ENCODE measurements around the gene THEMIS.
A peak's percentile ranks its signal among the peaks of the same experiment; 100 is the strongest.

DNA sequence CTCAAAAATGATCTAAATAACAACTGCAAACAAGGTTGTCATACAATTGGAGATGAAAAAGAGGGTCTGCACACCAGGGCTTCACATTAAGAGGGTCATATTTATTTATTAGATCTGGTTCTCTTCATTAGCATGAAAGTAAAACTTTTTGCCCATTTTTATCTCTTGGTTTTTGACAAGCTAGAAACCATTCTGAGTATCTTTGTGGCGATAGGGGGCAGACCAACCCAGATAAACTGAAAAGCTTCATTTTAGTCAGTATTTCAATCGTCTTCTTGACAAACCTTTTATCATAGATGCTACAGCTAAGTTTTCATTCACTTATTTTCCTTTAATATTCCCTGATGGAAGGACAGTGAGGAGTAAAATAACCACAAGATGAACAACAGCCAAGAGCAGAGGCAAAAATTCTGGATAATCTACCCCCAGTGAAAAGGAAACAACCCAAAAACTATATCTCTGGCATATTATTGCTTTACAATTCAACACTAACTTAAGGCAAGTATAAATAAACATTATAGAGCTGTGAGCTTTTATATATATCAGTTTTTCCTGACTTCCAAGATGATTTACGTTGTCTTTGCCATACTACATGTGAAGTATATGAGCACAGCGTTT, 45.2 kb downstream of the THEMIS start:
- TF ChIP-seq, protein P1, sequence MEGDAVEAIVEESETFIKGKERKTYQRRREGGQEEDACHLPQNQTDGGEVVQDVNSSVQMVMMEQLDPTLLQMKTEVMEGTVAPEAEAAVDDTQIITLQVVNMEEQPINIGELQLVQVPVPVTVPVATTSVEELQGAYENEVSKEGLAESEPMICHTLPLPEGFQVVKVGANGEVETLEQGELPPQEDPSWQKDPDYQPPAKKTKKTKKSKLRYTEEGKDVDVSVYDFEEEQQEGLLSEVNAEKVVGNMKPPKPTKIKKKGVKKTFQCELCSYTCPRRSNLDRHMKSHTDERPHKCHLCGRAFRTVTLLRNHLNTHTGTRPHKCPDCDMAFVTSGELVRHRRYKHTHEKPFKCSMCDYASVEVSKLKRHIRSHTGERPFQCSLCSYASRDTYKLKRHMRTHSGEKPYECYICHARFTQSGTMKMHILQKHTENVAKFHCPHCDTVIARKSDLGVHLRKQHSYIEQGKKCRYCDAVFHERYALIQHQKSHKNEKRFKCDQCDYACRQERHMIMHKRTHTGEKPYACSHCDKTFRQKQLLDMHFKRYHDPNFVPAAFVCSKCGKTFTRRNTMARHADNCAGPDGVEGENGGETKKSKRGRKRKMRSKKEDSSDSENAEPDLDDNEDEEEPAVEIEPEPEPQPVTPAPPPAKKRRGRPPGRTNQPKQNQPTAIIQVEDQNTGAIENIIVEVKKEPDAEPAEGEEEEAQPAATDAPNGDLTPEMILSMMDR (IDR thresholded peaks at IDR 0.05 in 2 of 3, conservative IDR thresholded peaks at IDR 0.05 in 1 of 3; ENCODE audit: control insufficient read depth in 2 of 3, extremely low read depth in 1 of 3, insufficient read depth in 1 of 3, low read depth in 3 of 3, low read length in 3 of 3) = peak; percentile 29 to 49 (median 35); a peak in 4 of 6 replicates
- TF ChIP-seq, protein P2, sequence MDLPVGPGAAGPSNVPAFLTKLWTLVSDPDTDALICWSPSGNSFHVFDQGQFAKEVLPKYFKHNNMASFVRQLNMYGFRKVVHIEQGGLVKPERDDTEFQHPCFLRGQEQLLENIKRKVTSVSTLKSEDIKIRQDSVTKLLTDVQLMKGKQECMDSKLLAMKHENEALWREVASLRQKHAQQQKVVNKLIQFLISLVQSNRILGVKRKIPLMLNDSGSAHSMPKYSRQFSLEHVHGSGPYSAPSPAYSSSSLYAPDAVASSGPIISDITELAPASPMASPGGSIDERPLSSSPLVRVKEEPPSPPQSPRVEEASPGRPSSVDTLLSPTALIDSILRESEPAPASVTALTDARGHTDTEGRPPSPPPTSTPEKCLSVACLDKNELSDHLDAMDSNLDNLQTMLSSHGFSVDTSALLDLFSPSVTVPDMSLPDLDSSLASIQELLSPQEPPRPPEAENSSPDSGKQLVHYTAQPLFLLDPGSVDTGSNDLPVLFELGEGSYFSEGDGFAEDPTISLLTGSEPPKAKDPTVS (IDR thresholded peaks at IDR 0.05; ENCODE audit: low read depth, low read length) = no peak
- TF ChIP-seq, protein P3, sequence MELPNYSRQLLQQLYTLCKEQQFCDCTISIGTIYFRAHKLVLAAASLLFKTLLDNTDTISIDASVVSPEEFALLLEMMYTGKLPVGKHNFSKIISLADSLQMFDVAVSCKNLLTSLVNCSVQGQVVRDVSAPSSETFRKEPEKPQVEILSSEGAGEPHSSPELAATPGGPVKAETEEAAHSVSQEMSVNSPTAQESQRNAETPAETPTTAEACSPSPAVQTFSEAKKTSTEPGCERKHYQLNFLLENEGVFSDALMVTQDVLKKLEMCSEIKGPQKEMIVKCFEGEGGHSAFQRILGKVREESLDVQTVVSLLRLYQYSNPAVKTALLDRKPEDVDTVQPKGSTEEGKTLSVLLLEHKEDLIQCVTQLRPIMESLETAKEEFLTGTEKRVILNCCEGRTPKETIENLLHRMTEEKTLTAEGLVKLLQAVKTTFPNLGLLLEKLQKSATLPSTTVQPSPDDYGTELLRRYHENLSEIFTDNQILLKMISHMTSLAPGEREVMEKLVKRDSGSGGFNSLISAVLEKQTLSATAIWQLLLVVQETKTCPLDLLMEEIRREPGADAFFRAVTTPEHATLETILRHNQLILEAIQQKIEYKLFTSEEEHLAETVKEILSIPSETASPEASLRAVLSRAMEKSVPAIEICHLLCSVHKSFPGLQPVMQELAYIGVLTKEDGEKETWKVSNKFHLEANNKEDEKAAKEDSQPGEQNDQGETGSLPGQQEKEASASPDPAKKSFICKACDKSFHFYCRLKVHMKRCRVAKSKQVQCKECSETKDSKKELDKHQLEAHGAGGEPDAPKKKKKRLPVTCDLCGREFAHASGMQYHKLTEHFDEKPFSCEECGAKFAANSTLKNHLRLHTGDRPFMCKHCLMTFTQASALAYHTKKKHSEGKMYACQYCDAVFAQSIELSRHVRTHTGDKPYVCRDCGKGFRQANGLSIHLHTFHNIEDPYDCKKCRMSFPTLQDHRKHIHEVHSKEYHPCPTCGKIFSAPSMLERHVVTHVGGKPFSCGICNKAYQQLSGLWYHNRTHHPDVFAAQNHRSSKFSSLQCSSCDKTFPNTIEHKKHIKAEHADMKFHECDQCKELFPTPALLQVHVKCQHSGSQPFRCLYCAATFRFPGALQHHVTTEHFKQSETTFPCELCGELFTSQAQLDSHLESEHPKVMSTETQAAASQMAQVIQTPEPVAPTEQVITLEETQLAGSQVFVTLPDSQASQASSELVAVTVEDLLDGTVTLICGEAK (IDR thresholded peaks at IDR 0.05; ENCODE audit: borderline replicate concordance) = no peak
- TF ChIP-seq GABPA (IDR thresholded peaks at IDR 0.05; ENCODE audit: low read depth) (no peak), ZNF274 (IDR thresholded peaks at IDR 0.05; ENCODE audit: insufficient read depth, insufficient read length) (no peak), JUNB (IDR thresholded peaks at IDR 0.05) (no peak), CHD2 (IDR thresholded peaks at IDR 0.05; ENCODE audit: borderline replicate concordance, low read depth, low read length) (no peak), RBBP5 (conservative IDR thresholded peaks at IDR 0.05) (no peak)
- TF ChIP-seq, protein P4, sequence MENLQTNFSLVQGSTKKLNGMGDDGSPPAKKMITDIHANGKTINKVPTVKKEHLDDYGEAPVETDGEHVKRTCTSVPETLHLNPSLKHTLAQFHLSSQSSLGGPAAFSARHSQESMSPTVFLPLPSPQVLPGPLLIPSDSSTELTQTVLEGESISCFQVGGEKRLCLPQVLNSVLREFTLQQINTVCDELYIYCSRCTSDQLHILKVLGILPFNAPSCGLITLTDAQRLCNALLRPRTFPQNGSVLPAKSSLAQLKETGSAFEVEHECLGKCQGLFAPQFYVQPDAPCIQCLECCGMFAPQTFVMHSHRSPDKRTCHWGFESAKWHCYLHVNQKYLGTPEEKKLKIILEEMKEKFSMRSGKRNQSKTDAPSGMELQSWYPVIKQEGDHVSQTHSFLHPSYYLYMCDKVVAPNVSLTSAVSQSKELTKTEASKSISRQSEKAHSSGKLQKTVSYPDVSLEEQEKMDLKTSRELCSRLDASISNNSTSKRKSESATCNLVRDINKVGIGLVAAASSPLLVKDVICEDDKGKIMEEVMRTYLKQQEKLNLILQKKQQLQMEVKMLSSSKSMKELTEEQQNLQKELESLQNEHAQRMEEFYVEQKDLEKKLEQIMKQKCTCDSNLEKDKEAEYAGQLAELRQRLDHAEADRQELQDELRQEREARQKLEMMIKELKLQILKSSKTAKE (IDR thresholded peaks at IDR 0.05; ENCODE audit: low read depth, poor library complexity, severe bottlenecking) = no peak

All from GM12878 (cell line).